ENCODE results near the gene AAR2. TPM values are rescaled to one million over a fixed set of nuclear protein-coding genes. Genes with fewer than 3 reads are reported as not detected.

AAR2 gene
- total RNA-seq, 1 experiment from 2014 or later = 36.9 TPM

DNA sequence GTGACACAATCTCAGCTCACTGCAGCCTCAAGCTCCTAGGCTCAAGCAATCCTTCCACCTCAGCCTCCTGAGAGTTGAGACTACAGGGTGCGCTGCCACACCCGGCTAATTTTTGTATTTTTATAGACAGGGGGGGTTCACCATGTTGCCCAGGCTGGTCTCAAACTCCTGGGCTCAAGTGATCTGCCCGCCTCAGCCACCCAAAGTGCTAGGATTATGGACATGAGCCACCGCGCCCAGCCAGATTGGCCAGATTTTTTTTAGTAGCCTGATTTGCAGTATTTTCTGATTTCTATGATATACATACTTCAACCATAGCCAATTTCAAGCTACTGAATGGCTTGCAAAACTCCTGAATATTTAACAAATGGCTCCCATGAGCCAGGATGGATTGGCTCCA, 48.5 kb downstream of the AAR2 start:
- no peak overlapping the region for H2BK20ac ChIP-seq (ENCODE audit: low read depth, low read length, poor library complexity, severe bottlenecking)
- no peaks in the 10 kb centered on the region for H3K79me2 ChIP-seq (ENCODE audit: insufficient read depth, low read length)
- WGBS (ENCODE audit: extremely low coverage, insufficient read length, low lambda C conversion rate) = no CpG with 5 or more reads among the region's 5 CpGs
- no peak overlapping the region for H2BK12ac ChIP-seq (ENCODE audit: insufficient read length, low read depth, low read length)
- no peak overlapping the region for H3K4me3 Mint-ChIP-seq
- no peak overlapping the region for H3K18ac ChIP-seq (ENCODE audit: insufficient read length, low read depth, low read length)
- H3K23ac ChIP-seq (ENCODE audit: insufficient read length, low read depth, low read length) = no peak overlapping the region
- H2BK5ac ChIP-seq (ENCODE audit: insufficient read length, low read length) = no peak overlapping the region
- H3K4me1 ChIP-seq (ENCODE audit: insufficient read depth, low read length) = no peaks in the 10 kb centered on the region
- H3K4ac ChIP-seq (ENCODE audit: low read depth, low read length) = no peak overlapping the region
- H2BK120ac ChIP-seq (ENCODE audit: low read depth, low read length, poor library complexity, severe bottlenecking) = no peak overlapping the region
- no peaks in the 10 kb centered on the region for H3K4me1 Mint-ChIP-seq
- no peak overlapping the region for H2BK15ac ChIP-seq (ENCODE audit: low read depth, low read length)
- H2AK5ac ChIP-seq (ENCODE audit: insufficient read length, low read length) = no peak overlapping the region
- H4K91ac ChIP-seq (ENCODE audit: insufficient read length, low read depth, low read length) = no peak overlapping the region
- H3K9me3 Mint-ChIP-seq = peaks cover 0 to 3% of the 10 kb centered on the region in 2 experiments; a peak in 1 of 5 replicates
- no peaks in the 10 kb centered on the region for H3K23me2 ChIP-seq (ENCODE audit: insufficient read length, low read depth, low read length, poor library complexity, severe bottlenecking)
- H4K20me1 ChIP-seq (ENCODE audit: control insufficient read depth, insufficient read depth, insufficient read length) = no peaks in the 10 kb centered on the region
- no peak overlapping the region for H3K9ac ChIP-seq (ENCODE audit: extremely low read depth, insufficient read length, low read length)
- H4K8ac ChIP-seq (replicated peaks; ENCODE audit: insufficient read length, low read depth, low read length) = no peak overlapping the region
- no peak overlapping the region for H3K27ac ChIP-seq (ENCODE audit: insufficient read length, low read depth, low read length)
- H3K27me3 Mint-ChIP-seq (ENCODE audit: low read depth) = peaks cover 1% of the 10 kb centered on the region
- no peak overlapping the region for H4K5ac ChIP-seq (ENCODE audit: insufficient read length, low read depth, low read length)
- H3K27ac Mint-ChIP-seq = no peak overlapping the region
- H3K4me2 ChIP-seq (ENCODE audit: insufficient read depth, insufficient read length, low read length) = no peak overlapping the region
- TF ChIP-seq, protein P1, sequence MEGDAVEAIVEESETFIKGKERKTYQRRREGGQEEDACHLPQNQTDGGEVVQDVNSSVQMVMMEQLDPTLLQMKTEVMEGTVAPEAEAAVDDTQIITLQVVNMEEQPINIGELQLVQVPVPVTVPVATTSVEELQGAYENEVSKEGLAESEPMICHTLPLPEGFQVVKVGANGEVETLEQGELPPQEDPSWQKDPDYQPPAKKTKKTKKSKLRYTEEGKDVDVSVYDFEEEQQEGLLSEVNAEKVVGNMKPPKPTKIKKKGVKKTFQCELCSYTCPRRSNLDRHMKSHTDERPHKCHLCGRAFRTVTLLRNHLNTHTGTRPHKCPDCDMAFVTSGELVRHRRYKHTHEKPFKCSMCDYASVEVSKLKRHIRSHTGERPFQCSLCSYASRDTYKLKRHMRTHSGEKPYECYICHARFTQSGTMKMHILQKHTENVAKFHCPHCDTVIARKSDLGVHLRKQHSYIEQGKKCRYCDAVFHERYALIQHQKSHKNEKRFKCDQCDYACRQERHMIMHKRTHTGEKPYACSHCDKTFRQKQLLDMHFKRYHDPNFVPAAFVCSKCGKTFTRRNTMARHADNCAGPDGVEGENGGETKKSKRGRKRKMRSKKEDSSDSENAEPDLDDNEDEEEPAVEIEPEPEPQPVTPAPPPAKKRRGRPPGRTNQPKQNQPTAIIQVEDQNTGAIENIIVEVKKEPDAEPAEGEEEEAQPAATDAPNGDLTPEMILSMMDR (conservative IDR thresholded peaks at IDR 0.05) = no peak
- no peaks in the 10 kb centered on the region for H3K79me1 ChIP-seq (ENCODE audit: insufficient read depth, low read depth, low read length, poor library complexity, severe bottlenecking)
- H2AFZ ChIP-seq (ENCODE audit: low read length) = no peak overlapping the region
- H3T11ph ChIP-seq (ENCODE audit: low read length) = no peak overlapping the region
- H3K9me3 ChIP-seq (ENCODE audit: control insufficient read depth, low read depth, low read length) = no peaks in the 10 kb centered on the region
- no peaks in the 10 kb centered on the region; a peak in 1 of 7 replicates for H3K36me3 Mint-ChIP-seq (ENCODE audit: insufficient read depth in 1 of 3, low read depth in 3 of 3)
- no peak overlapping the region for H3K14ac ChIP-seq (ENCODE audit: insufficient read depth, low read length)
- no peak overlapping the region for H3K56ac ChIP-seq (ENCODE audit: insufficient read length, low read depth, low read length)
- DNase-seq = no peak
- no peaks in the 10 kb centered on the region for H3K27me3 ChIP-seq (ENCODE audit: insufficient read depth, low read length)

Data from H9 (cell line).